Neuron (in vitro differentiated cells): ENCODE data around the gene ZBTB46.

Source experiments
- H2AFZ ChIP-seq: one replicate; pipeline ENCODE4 v1.6.1; 2013; ENCODE audit warnings: low read depth, mild to moderate bottlenecking, inconsistent platforms, low read length, moderate library complexity
- H3K27me3 ChIP-seq: one replicate; pipeline ENCODE4 v1.6.1; 2013; ENCODE audit warnings: low read length; ENCODE audit not compliant: insufficient read depth
- H3K36me3 ChIP-seq: one replicate; pipeline ENCODE4 v1.6.1; 2013; ENCODE audit warnings: low read length; ENCODE audit not compliant: insufficient read depth
- H3K4me1 ChIP-seq: one replicate; pipeline ENCODE4 v1.6.1; 2013; ENCODE audit warnings: low read length; ENCODE audit not compliant: insufficient read depth
- H3K4me3 ChIP-seq: 2 replicates; pipeline ENCODE4 v1.5.1; 2013; ENCODE audit warnings: mild to moderate bottlenecking, low read length, moderate library complexity
- H3K9me3 ChIP-seq: one replicate; pipeline ENCODE4 v1.6.1; 2013; ENCODE audit warnings: low read length

The ZBTB46 gene

DNA sequence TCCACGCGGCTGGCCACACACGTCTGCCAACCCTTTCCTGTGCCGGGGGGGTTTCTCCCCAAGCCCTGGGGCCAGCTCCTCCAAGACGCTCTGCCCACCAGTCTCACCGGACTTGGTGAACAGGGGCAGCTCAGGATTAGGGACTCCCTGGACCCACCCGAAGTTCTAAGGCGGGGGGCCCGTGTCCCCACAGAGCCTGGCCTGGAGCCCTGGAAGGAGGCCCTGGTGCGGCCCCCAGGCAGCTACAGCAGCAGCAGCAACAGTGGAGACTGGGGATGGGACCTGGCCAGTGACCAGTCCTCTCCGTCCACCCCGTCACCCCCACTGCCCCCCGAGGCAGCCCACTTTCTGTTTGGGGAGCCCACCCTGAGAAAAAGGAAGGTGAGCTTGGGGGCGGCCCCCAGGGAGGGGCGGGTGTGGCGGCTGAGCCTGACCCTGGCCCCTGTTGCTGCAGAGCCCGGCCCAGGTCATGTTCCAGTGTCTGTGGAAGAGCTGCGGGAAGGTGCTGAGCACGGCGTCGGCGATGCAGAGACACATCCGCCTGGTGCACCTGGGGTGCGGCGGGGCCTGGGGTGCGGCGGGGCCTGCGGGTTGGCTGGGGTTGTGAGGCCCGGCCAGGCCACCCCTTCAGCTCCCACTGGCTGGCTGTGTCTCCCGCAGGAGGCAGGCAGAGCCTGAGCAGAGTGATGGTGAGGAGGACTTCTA lies 89.2 kb downstream of the ZBTB46 start:
- H3K27me3 ChIP-seq, result no peaks in the 10 kb centered on the region
- H2AFZ ChIP-seq, result no peak overlapping the region
- no peaks in the 10 kb centered on the region for H3K9me3 ChIP-seq
- peak overlapping the region; percentile 81 for H3K4me3 ChIP-seq
- H3K36me3 ChIP-seq, result peaks cover 39% of the 10 kb centered on the region
- H3K4me1 ChIP-seq, result peaks cover 17% of the 10 kb centered on the region

- Histone ChIP-seq H3K36me3 (peaks cover 38% of the 10 kb centered on the region), H3K4me3 (peak overlapping the region; percentile 81), H3K27me3 (no peaks in the 10 kb centered on the region), H3K9me3 (no peaks in the 10 kb centered on the region), H3K4me1 (peaks cover 17% of the 10 kb centered on the region), H2AFZ (no peak overlapping the region)
These were observed 89.7 kb downstream of the ZBTB46 start for GRCh38 chr20:63741354-63741675.

DNA sequence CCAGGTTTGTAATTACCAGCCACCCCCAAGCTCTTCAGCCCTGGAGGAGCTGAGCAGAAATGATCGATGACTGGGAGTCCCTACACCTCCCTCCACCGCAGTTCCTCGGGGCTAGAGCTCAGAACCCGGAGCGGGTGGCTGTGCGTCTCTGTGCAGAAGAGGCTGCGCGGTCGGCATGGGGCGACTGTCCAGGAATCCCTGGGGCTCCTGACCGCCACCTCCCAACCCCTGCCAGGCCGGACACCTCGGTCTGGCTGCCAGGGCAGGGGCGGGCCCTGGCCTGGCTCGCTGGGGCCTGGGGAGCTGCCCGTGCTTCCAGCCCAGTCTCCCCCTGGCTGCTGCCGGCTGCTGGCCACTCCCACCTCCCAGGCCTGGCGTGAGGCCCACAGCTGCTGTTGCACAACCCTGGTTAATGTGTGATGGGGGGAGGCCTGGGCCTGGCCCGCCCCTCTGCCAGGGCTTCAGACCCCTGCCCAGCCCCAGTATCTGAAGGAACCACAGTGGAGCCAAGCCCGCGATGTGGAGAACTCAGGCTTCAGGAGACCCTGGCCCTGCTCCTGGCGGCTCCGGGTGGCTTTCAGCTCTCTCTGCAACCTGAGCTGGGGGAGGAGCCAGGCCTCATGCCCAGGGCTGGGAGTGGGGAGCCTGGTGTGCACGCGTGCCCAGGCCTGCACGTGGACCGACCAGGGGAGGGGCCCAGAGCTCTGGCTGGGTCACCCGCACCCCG lies 90.3 kb downstream of the ZBTB46 start:
- H3K27me3 ChIP-seq, result no peaks in the 10 kb centered on the region
- no peaks in the 10 kb centered on the region for H3K9me3 ChIP-seq
- peaks cover 39% of the 10 kb centered on the region for H3K36me3 ChIP-seq
- H3K4me3 ChIP-seq, result peak overlapping the region; percentile 81
- H3K4me1 ChIP-seq, result peaks cover 17% of the 10 kb centered on the region
- no peak overlapping the region for H2AFZ ChIP-seq

DNA sequence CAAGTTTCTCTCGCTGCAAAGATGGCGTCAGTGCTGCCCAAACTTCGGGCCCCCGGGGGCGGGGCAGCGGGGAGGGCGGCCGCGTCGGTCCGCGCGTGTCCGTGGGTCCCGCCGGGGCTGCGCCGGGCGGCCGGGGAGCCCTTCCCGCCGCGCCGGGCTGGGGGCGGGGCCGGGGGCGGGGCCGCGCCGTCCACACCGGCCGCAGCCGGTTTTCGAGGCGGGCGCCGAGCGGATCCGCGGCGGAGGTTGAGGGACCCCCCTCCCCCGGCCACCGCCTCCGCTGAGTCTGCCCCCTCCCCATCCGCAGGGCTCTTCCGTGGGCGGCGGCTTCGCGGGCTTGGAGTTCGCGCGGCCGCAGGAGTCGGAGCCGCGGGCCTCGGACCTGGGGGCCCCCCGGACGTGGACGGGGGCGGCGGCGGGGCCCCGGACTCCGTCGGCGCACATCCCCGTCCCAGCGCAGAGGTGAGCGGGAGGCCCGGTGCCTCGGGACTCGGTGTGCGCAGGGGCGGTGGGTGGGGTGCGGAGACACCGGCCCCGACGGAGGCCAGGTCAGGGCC lies 90.9 kb downstream of the ZBTB46 start:
- H3K4me3 ChIP-seq, result peak overlapping the region; percentile 81
- peaks cover 39% of the 10 kb centered on the region for H3K36me3 ChIP-seq
- H3K9me3 ChIP-seq, result no peaks in the 10 kb centered on the region
- no peaks in the 10 kb centered on the region for H3K27me3 ChIP-seq
- H3K4me1 ChIP-seq, result peaks cover 17% of the 10 kb centered on the region
- no peak overlapping the region for H2AFZ ChIP-seq

DNA sequence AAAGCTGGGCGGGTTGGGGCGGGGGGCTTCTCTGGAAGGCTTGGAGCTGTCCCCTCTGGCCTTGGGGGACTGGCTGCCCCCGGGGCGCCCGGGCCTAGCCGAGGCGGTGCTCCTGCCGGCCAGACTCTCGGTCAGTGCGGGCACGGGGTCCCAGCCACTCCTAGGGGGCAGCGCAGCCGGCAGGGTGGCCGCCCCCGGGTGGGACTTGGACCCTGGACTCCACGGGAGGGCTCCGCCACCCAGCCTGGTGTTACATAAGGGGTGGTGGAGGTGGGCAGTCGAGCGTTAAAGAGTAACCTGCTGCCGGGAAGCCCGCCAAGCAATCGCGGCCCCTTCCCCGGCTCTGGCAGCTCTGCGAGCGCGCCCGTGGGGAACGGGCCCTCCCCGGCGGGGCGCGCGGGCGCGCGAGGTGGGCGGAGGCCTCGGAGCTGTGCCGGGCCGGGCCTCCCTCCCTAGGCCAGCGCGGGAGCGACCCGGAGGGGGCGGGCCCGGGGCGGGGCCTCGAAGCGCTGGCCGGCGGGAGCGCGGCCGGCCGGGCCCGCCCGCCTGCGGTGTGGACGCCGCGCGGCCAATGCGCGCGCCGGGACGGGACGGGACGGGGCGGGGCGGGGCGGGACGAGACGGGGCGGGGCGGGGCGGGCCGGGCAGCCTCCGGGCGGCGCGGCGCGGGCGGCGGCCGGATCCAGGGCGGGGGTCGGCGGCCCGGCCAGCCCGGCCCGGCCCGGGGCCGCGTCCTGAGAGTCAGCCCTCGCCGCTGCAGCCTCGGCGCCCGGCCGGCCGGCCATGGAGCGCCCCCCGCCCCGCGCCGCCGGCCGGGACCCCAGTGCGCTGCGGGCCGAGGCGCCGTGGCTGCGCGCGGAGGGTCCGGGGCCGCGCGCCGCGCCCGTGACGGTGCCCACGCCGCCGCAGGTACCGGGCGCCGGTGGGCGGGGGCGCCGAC lies 91.7 kb downstream of the ZBTB46 start, which contains the start of gene SLC2A4RG:
TSS of gene SLC2A4RG (plus strand) at position 647 of the 940 bp plus-strand sequence. CDS start at position 784, 137 bp downstream.
- no peaks in the 10 kb centered on the region for H3K27me3 ChIP-seq
- H3K4me3 ChIP-seq, result peak within 1 kb of the TSS; percentile 81
- H3K36me3 ChIP-seq, result peaks cover 44% of the 10 kb centered on the region
- no peaks in the 10 kb centered on the region for H3K9me3 ChIP-seq
- peaks cover 17% of the 10 kb centered on the region for H3K4me1 ChIP-seq
- H2AFZ ChIP-seq, result peak within 1 kb of the TSS; percentile 65

DNA sequence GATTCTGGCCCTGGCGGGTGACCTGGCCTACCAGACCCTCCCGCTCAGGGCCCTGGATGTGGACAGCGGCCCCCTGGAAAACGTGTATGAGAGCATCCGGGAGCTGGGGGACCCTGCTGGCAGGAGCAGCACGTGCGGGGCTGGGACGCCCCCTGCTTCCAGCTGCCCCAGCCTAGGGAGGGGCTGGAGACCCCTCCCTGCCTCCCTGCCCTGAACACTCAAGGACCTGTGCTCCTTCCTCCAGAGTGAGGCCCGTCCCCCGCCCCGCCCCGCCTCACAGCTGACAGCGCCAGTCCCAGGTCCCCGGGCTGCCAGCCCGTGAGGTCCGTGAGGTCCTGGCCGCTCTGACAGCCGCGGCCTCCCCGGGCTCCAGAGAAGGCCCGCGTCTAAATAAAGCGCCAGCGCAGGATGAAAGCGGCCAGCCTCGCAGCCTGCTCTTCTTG lies 92.4 kb downstream of the ZBTB46 start:
- peak overlapping the region; percentile 65 for H2AFZ ChIP-seq
- H3K4me3 ChIP-seq, result peak overlapping the region; percentile 56
- no peaks in the 10 kb centered on the region for H3K9me3 ChIP-seq
- H3K27me3 ChIP-seq, result no peaks in the 10 kb centered on the region
- H3K4me1 ChIP-seq, result peaks cover 17% of the 10 kb centered on the region
- H3K36me3 ChIP-seq, result peaks cover 44% of the 10 kb centered on the region

GRCh38 chr20:63737945-63738686 lies 92.9 kb downstream of the ZBTB46 start:
- H3K4me3 ChIP-seq, result peak overlapping the region; percentile 56
- no peak overlapping the region for H2AFZ ChIP-seq
- no peaks in the 10 kb centered on the region for H3K9me3 ChIP-seq
- H3K4me1 ChIP-seq, result peaks cover 17% of the 10 kb centered on the region
- no peaks in the 10 kb centered on the region for H3K27me3 ChIP-seq
- peaks cover 44% of the 10 kb centered on the region for H3K36me3 ChIP-seq

DNA sequence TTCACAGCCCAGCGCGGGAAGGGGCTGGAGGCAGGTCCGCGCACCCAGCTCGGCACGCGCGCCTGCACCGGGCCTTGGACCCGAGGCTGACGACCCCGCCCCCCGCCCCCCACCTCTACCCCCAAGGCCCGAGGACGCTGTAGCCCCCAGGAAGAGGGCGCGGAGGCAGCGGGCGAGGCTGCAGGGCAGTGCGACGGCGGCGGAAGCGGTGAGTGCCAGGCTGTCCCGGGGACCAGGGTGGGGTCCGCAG lies 93.4 kb downstream of the ZBTB46 start:
- peaks cover 17% of the 10 kb centered on the region for H3K4me1 ChIP-seq
- H3K4me3 ChIP-seq, result no peak overlapping the region
- H3K36me3 ChIP-seq, result peaks cover 40% of the 10 kb centered on the region
- no peak overlapping the region for H2AFZ ChIP-seq
- no peaks in the 10 kb centered on the region for H3K27me3 ChIP-seq
- no peaks in the 10 kb centered on the region for H3K9me3 ChIP-seq

- no peak overlapping the region for H2AFZ ChIP-seq
- peaks cover 35% of the 10 kb centered on the region for H3K36me3 ChIP-seq
- no peaks in the 10 kb centered on the region for H3K27me3 ChIP-seq
- H3K4me1 ChIP-seq, result peaks cover 17% of the 10 kb centered on the region
- no peak overlapping the region for H3K4me3 ChIP-seq
- H3K9me3 ChIP-seq, result no peaks in the 10 kb centered on the region
These were observed 94.0 kb downstream of the ZBTB46 start for GRCh38 chr20:63736893-63737694.

DNA sequence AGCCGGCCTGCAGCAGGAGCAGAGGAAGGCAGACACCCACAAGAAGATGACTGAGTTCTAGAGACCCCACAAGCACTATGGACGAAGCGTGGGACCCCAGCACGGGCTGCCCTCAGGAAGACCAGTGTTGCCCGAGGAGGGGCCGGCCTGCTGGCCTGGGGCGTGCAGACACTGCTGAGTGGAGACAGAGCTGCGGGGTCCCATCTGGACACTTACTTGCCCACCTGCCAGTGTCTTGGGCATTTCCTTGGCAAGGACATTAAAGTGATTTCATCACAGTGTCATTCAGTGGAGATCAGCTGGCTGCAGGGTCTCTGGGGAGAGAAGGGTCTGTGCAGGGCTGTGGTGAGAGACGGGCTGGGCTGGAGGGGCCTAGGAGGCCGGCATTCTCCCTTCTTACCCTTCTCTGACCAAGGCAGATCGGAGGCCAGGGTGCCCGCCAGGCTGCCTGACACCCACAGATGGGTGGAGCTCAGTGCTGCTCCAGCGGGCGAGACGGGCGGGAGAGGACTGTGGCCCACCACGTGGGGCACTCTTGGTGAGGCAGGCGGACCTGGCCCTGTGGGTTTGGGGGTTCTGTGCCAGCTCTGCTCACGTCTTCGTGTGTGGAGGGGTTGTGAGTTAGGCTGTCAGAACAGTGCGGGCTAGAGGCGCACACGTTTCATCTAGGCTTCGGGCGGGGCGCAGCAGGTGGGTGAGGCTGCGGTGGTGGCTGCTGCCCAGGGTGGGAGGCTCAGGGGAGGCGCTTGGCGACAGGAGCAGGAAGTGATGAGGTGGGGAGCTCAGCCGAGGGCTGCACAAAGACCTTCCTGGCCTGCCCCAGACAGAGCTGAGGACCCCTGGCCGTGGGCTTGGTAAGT lies 95.0 kb downstream of the ZBTB46 start, which contains the start of gene LIME1:
TSS of gene LIME1 (plus strand) at position 806 of the 860 bp plus-strand sequence. CDS start 886 bp downstream, outside the sequence.
- Histone ChIP-seq H3K4me3 (no peak within 1 kb of the TSS), H3K9me3 (no peaks in the 10 kb centered on the region), H3K4me1 (peaks cover 8% of the 10 kb centered on the region), H2AFZ (no peak within 1 kb of the TSS), H3K36me3 (peaks cover 26% of the 10 kb centered on the region), H3K27me3 (no peaks in the 10 kb centered on the region)
